HG03558 (cell line): Measurements from ENCODE around the gene NAA80.

Experiments used
- ATAC-seq: cut with Tn5 transposase; IDR thresholded peaks from one replicate; pipeline ENCODE4 v1.9.1; 2021; ENCODE audit warnings: moderate number of reproducible peaks; ENCODE audit not compliant: unreplicated experiment; ENCODE audit errors: extremely low read depth

NAA80 gene

DNA sequence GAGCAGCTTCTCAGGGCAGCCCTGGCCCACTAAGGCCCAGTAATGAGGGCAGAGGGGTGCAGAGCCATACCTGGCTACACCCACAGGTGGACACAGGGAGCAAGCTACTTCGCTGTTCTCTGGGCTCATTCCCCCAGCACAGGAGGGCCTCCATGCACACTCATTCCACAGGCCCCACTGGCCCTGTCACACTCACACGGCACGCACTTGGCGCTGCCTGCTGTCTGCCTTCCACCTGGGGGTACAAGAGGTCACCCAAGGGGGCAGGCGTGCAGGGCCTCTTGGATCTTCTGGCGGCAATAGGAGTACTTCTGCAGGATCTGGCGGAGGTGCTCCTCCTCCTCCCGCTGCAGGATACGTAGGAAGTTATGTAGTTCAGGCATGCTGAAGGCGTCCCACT, 31.1 kb upstream of the NAA80 start:
- no peak for ATAC-seq

DNA sequence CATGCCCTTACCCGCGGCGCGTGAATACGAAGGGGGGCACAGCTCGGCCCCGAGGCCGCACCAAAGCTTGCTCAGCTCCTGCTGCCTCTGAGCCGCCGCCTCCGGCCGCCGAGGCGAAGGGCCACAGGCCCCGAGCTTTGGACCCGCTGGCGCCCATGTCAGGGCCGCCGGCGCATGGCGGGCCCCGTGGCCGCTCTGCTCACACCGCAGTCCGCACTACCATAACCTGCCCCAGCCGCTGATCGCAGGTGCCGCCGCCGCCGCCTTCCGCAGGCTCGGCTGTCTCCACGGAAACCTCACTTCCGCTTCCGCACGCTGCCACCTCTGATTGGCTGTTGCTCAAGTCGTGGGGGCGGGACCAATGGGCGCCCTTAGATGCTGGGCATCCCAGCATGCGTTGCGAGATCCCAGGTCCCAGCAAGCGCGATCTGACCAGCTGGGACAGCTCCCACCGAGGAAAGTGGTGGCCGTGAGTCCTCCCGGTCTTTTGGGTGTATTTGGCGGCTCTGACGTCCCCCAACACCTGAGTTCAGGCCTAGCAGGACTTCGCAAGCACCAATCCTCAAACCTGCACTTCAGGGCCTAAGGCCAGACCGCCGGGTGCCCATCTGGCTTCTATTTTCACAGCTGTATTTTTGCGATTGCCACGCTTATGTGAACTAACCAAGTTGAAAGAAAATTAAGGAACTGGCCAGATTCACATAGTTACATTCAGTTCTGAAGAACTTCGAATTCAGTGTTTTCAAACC, 28.9 kb upstream of the NAA80 start, which contains the start of gene TUSC2:
Gene TUSC2, minus strand, starts transcription at position 281 of the 749 bp plus-strand sequence. Its CDS starts 124 bp downstream, at position 157.
- peak; percentile 44 for ATAC-seq

DNA sequence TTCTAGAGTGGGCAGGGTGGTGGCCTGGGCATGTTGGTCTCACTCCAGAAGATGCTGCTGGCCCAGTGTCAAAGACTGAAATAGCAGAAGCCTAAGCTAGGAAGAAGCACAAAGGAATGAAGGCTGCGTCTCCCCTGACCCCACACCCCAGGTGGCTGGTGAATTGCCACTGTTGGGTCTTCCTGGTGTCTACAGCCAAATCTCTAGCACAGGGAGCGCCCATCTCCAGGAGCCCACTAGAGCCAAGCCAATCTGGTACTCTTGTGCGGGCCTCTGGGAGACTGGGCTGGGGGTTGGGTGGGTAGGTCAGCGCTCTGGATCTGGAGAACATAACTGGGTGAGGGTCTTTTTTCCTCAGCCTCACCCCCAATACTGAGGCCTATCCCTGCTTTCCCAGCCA, 27.9 kb upstream of the NAA80 start:
- ATAC-seq, result no peak

DNA sequence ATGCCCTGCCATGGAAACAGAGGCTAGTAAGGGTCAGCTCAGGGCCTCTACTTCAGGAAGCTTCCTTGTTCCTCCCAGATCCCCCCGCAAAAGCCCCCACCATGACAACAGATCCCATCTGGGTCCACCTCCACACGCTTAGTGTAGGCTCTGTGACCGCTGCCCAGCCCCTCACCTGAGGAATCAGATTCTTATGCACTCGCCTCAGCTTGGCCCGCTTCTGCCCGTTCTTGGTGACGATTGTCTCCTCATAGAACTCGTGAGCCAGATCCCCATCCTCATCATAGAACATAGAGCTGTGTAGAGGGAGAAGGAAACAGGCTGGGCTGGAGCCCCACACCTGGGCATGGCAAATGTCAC, 27.0 kb upstream of the NAA80 start:
- ATAC-seq, result no peak

DNA sequence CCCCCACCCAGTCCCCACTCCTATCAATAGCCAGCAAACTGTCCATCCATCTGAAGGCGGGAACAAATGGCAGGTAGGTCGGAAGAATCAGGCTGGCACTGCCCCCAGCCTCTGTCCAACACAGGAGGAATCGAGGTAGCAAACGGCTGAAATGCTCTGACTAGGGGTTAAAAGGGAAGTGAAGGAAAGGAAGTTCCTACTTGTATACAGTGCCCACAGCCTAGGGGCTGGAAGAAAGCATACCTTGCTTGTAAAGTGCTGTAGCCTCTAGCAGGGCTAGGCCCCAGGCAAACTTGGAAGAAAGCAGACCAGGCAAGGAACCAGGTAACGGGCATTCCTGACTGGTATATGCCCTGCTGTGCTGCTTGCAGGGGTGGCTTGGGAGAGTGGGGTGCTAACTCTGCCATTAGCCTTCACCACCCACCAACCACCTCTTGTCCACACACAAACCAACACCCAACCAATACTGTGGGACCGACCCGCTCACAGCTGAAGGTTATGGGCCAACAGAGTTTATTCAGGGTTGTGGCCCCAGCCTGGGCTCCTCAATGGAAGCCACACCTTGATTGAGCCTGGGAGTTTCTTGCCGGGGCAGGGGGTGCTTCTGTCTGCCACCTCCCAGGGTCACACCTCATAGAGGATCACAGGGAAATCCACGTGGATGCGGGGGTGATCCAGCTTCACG, 26.4 kb upstream of the NAA80 start:
- no peak for ATAC-seq

DNA sequence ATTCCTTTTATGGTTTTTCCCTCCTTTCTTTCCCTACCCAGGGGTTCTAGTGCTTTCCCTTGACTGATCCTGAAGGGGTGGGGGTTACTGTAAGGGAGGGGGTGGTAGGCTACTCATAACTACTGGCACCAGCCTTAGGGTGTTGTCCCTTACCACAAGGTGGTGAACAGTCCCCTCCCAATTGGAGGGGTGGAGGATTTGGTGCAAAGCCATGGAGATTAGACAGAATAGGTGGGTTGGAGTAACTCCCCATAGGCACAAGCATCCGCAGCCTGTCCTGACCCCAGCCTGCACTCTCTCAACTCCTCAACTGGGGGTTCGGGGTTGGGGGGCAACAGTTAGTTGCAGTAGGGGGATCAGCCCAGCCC, 25.9 kb upstream of the NAA80 start:
- ATAC-seq, result no peak

DNA sequence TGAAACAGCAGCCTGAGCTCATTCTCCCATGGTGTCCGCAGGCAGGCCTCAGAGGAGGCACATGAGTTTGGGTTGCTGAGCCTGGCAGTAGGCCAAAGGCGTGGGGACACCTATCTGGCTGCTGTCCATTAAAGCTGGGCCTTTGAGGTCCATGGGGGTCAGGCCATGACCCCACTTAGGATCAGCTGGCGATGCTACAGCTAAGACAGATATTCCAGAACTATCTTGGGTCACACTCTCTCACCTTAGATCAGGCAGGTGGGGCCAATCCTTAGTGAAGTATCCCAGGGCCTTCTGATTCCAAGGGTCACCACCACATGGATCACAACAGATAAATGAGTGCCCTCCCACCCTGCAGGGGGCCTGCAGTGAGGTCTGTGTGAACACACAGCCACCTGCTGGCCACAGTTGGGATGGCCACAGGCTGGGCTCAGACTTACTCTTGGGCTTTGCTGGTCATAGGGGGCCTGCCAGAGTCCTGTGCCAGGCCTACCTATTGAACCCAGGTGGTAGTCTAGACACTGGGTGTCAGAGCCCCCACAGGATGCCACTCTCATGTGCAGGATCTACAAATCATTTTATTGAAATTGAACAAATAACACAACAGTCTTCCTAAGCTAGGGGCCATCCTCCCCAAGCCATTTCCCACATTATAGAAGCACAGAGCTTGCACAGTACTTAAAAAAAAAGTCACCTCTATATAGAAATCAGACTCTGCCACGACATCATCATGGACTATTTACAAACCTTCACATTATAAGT, 25.3 kb upstream of the NAA80 start:
- ATAC-seq, result no peak

DNA sequence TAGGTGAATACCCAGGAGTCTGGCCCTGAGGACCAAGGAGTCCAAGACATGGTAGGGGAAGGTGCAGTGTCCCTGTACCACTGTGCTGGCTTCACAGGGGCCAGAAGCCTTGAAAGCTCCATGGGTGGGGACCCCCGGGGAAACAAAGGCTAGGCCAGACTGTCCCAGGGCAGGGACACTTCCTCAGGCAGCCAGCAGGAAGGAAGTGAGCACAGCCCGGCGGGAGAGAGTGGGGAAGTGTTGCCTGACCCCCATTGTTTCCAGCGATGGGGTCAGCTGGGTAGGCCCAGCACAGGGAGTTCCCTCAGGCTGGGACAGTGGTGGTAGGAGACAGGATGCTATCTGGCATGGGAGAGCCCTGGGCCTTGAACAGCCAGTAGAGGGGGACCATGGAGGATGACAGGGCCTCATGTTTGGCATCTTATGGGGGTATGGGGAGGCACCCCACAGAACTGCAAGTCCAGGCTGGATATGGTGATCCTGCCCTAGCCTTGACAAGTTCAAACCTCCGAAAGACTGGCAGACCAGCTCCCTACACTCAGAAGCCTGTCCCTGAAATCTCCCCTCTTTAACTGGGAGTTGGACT, 24.5 kb upstream of the NAA80 start:
- no peak for ATAC-seq

DNA sequence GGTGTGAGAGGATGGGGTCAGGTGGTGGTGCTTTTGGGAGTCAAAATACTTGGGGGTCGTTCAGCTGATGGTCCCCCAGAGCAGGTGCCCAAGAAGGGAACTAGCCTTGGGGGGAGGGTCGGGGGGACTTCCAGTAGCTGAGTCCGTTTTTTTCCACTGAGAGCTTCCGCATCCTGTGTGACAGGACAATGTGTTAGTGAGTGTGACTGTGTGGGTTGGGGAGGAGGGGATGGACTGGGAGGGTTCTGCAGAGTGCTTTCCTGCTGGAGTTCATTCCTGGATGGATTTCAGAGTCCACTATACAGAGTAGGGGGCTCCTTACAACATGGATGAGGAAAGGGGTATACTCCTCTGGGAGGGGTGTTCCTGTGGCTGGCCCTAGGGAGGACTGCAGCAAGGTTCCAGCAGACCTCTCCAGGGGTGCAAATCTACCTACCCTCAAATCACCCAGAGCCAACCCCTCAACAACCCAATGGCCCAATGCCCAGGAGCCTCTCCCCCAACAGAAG, 23.9 kb upstream of the NAA80 start:
- no peak for ATAC-seq

DNA sequence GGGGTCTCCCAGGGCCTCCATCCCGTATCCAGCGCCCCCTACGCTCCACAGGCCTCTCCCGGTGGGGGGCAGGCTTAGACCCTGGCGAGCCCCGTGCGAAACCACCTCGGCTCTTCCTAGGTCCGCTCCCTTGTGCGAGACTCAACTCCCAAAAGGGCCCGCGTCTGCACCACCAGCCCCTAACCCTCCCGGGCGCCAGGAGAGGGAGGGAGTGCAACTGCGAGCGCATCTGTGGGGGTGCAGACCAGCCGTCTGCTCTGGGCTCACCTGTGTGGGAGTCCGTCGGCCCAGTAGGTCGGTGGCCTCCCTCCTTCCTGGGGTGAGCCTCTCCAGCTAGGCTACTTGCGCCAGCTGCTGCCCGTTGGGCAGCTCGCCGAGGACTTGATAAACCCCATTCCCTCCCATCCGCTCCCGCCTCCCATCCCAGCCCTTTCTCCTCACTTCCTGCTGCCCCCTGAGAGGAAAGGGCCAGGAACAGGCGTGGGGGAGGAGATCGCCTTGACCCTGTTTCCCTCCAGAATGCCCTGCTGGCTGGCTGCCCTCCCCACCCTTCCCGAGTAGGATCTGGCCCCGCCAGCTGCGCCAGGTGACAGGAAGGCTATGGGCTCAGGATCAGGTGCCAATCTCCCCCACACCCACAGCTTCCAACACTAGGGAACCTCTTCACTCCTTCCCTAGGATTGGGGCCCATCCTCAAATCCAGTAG, 23.3 kb upstream of the NAA80 start, which contains the start of gene HYAL2:
Gene HYAL2, minus strand, starts transcription at position 360 of the 706 bp plus-strand sequence. CDS start 2,256 bp downstream, outside the sequence.
- ATAC-seq, result no peak

DNA sequence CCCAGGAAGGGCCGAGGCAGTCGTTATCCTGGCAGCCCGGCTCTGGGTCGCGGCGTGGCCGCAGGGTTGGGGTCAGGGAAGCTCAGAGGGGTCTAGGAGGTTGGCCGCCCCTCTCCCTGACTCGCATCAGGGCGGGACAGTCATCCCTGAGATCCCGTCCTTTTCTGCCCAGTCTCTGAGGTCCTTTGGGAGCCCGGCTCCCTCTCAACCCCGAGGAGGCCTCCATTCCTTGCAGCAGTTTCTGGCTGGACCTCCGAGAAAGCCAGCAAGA, 22.8 kb upstream of the NAA80 start:
- no peak for ATAC-seq

DNA sequence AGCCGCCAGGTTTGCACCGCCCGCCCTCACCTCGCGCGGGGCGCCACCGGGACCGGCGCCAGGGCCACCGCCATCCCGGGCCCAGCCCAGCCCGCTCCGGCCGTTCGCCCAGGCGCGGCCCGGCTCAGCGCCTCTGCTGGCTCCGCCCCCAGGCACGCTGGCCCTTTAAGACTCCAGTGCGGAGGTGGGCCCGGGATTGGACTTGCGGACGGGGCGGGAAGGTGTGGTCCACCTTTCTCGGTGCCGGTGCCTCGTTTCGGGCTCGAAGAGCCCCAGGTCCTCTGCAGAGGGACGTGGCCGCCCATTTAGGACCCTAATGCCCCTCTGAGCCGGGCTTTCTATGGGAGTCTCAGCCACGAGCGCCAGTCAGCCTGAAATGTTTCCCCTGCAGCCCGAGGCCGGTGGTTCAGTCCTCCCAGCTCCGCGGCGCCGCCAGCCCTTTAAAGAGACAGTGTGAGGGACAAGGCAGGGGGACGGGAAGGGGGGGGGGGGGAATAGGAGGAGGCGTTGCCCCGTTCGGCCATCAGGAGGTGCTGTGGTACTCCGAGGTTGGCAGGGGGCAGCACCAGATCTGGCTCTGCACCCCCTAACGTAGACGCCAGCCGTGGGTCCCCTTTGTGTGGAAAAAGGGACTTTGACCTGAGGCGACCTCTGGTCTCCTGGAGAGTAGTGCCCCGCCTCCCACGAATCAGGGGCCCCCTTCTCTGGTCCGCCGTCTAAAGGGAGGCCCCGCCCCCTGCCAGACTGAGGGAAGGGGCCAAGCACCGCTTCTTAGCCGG, 22.3 kb upstream of the NAA80 start:
- peak; percentile 33 for ATAC-seq

DNA sequence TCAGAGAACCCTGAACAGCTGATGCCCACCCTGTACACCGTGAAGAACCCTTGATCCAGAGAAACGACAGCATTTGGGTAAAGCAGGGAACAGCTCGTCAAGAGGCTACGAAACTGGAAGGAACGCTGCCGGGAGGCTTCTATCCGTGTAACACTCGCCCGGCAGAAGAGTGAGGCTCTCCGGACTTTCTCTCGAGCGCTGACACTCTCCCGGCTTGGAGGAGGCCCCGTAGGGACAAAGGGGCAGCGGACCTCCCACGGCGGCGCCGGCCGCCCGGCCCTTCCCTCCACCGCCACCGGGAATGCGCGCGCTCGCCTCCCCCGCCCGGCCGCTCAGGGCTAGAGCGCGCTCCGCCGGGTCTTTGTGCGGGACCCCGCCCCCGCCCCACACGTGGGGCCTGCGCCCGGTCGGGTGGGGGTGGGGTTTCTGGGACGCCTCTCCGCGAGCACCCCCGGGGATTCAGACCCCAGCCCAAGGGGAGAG, 21.7 kb upstream of the NAA80 start:
- ATAC-seq, result peak; percentile 21

DNA sequence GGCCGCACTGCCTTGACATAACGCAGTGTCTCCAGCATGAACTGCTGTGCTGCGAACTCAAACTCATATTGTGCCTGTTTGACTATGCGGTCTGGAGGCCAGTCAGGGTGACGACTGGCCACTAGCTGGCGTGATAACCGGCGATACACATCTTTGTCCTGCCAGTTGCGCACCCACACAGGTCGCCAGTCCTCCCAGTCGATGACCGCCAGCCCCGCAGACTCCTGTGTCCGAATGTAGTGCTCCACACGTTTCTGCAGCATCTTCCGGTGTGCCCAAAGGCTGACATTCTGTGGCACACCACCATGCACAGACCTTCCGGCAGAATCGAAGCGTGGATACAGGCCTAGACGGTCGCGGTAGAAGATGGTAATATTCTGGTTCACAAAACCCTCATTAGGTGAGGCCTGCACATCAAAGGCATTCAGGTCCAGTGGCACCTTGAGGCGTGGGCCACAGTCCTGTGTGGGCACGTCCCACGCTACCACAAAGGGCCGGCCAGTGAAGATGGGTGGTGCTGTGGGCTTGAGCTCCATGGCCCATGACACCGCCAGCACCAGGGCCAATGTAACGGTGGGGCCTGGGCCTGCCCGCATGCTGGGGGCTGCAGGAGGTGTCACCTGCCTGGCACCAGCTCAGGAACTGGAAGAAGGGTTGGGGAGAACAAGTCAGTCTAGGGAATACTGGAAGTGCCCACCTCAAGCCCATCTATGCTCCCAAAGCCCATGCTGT, 20.9 kb upstream of the NAA80 start:
- ATAC-seq, result no peak

DNA sequence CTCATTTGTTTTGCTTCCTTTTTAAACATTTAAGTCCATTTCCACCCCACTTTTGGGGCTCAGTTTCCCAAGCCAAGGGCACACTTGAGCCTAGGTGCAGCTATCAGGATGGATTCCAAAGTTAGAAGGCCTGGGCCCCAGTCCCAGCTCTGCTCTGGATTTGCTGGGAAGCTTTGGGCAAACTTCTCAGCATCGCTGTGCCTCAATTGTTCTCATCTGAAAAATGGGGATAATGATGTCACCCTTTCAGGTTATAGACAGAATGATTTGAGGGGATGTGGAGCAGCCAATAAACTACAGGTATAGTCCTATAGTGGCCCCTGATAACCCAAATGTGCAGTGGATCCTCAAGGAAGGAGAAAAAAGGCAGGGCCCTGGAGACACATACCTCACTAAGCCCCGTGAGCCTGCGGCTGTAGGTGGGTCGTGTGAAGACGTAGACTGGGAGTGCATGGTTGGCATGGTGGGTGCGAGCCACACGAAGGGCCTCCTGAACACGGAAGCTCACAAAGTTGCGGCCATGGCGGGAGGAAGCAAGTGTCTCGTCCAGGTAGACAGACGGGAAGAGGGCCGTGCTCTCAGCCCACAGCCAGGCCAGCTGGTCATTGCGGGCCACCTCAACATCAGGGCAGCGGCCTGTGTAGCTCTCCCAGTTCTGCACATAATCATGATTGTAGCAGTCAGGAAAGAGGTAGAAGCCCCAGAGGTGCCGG, 20.1 kb upstream of the NAA80 start:
- ATAC-seq, result no peak

DNA sequence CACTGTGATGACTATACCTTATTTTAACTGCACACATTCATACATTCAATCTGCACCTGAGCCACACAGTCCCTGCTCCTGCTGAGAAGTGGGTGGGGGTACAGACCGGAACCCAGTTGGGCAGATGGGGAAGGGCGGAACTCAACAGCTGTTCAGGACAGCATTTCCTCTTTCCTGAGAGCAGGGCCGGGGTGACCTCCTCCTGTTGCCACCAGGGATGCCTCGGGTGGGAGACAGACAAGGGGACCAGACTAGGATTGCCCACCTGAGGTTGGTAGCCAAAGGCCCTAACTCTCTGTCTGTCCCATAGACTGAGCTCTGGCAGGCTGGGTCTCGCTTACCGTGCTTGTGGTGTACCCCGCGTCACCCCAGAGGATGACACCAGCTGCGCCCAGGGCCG, 19.4 kb upstream of the NAA80 start:
- no peak for ATAC-seq

DNA sequence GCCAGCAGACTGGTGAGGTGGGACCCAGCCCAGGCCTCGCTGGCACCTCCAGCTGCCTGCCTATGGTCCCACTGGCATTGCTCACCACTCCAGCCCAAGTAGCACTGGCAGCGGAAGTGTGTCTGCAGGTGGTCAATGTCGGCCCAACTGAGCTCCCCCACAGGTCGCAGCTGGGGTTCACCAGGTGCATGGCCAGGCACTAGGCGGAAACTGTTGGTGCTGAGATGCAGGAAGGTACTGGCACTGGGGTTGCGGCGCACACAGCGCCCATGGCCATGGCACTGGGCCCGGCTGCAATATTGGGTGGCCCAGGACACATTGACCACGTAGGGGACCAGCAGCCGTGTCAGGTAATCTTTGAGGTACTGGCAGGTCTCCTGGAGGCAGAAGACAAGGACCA, 19.0 kb upstream of the NAA80 start:
- no peak for ATAC-seq

DNA sequence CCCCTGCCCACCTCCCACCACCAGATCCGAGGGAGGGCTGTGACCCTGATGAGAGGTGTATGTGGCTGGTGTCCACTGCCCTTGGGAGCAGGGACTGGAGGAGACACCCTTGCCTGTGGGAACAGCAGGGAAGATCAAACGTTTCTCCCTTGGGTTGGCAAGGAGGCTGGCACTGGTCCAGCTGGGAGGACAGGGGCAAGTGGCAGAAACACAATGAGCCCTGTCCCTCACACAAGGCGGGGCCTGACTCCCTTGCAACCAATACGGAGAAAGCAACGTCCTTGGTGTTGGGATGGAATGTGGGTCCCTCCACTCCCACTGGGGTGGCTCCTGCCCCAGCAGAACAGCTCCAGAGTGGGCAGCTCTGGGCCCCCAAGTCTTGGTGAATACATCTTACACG, 18.1 kb upstream of the NAA80 start:
- no peak for ATAC-seq
